Liver (tissue), 9 donors: ENCODE data around the gene COL23A1. TPM values are rescaled to one million over a fixed set of nuclear protein-coding genes. Genes with fewer than 3 reads are reported as not detected.

Experiments used
- DNase-seq: peaks from one replicate; pipeline ENCODE4 v3.0.0-alpha.2; 2017; ENCODE audit warnings: low spot score
- H3K27ac ChIP-seq, 2 donors: one replicate each; pipeline ENCODE4 v1.7.0; 2013; ENCODE audit warnings: inconsistent platforms in 2 of 2, low read length in 2 of 2, control low read depth in 1 of 2, low read depth in 1 of 2, mild to moderate bottlenecking in 1 of 2
- H3K27me3 ChIP-seq, 4 donors: one replicate each; pipeline versions ENCODE4 v1.6.1 to v1.7.0; 2013; ENCODE audit warnings: low read length in 3 of 4, inconsistent platforms in 1 of 4, mild to moderate bottlenecking in 1 of 4, moderate library complexity in 1 of 4; ENCODE audit not compliant: control insufficient read depth in 4 of 4, insufficient read depth in 4 of 4
- H3K36me3 ChIP-seq, 4 donors: one replicate each; pipeline versions ENCODE4 v1.6.1 to v1.7.0; 2013; ENCODE audit warnings: low read length in 3 of 4, mild to moderate bottlenecking in 3 of 4, low read depth in 1 of 4, moderate library complexity in 1 of 4; ENCODE audit not compliant: control insufficient read depth in 4 of 4, insufficient read depth in 3 of 4
- H3K4me1 ChIP-seq, 4 donors: one replicate each; pipeline versions ENCODE4 v1.6.1 to v1.7.0; 2013; ENCODE audit warnings: low read length in 3 of 4, mild to moderate bottlenecking in 3 of 4, moderate library complexity in 1 of 4; ENCODE audit not compliant: control insufficient read depth in 4 of 4, insufficient read depth in 4 of 4
- H3K4me3 ChIP-seq, 3 donors: one replicate each; pipeline versions ENCODE4 v1.6.1 to v1.7.0; 2013; ENCODE audit warnings: low read length in 3 of 3, control low read depth in 1 of 3, low read depth in 1 of 3, mild to moderate bottlenecking in 1 of 3
- H3K9ac ChIP-seq, 2 donors: one replicate each; pipeline ENCODE4 v1.7.0; 2013; ENCODE audit warnings: low read length in 2 of 2, mild to moderate bottlenecking in 2 of 2, moderate library complexity in 2 of 2, control low read depth in 1 of 2, low read depth in 1 of 2
- H3K9me3 ChIP-seq, 4 donors: one replicate each; pipeline versions ENCODE4 v1.6.1 to v1.7.0; 2013; ENCODE audit warnings: low read length in 3 of 4; ENCODE audit not compliant: control insufficient read depth in 4 of 4
- EGR1 ChIP-seq, 2 donors: IDR thresholded peaks; 2 replicates each; pipeline ENCODE4 v1.6.1; 2016 to 2018; ENCODE audit warnings: antibody characterized with exemption in 2 of 2, low read depth in 2 of 2
- FOXA1 ChIP-seq: IDR thresholded peaks from 2 replicates; pipeline ENCODE4 v1.6.1; 2016; ENCODE audit warnings: antibody characterized with exemption
- GABPA ChIP-seq, 2 donors: IDR thresholded peaks in 1 of 2; conservative IDR thresholded peaks in 1 of 2; 2 replicates each; pipeline ENCODE4 v1.6.1; 2016; ENCODE audit warnings: antibody characterized with exemption in 2 of 2, mild to moderate bottlenecking in 1 of 2, moderate library complexity in 1 of 2
- HNF4A ChIP-seq, 2 donors: conservative IDR thresholded peaks; 2 replicates each; pipeline ENCODE4 v1.6.1; 2016; ENCODE audit warnings: antibody characterized with exemption in 2 of 2, mild to moderate bottlenecking in 2 of 2
- HNF4G ChIP-seq: IDR thresholded peaks from 2 replicates; pipeline ENCODE4 v1.6.1; 2016; ENCODE audit warnings: antibody characterized with exemption
- JUND ChIP-seq, 2 donors: IDR thresholded peaks; 2 replicates each; pipeline ENCODE4 v1.6.1; 2016; ENCODE audit warnings: antibody characterized with exemption in 2 of 2
- NR2F2 ChIP-seq: IDR thresholded peaks from 2 replicates; pipeline ENCODE4 v1.6.1; 2016; ENCODE audit warnings: antibody characterized with exemption
- RAD21 ChIP-seq, 2 donors: IDR thresholded peaks; 2 replicates each; pipeline ENCODE4 v1.6.1; 2016; ENCODE audit warnings: antibody characterized with exemption in 2 of 2, mild to moderate bottlenecking in 2 of 2
- RXRA ChIP-seq, 2 donors: IDR thresholded peaks; 2 replicates each; pipeline ENCODE4 v1.6.1; 2017 to 2018; ENCODE audit warnings: antibody characterized with exemption in 2 of 2, mild to moderate bottlenecking in 1 of 2
- SP1 ChIP-seq: IDR thresholded peaks from 2 replicates; pipeline ENCODE4 v1.6.1; 2018; ENCODE audit warnings: antibody characterized with exemption, mild to moderate bottlenecking
- TAF1 ChIP-seq: conservative IDR thresholded peaks from 2 replicates; pipeline ENCODE4 v1.6.1; 2016; ENCODE audit warnings: antibody characterized with exemption, mild to moderate bottlenecking
- YY1 ChIP-seq: IDR thresholded peaks from 2 replicates; pipeline ENCODE4 v1.6.1; 2016; ENCODE audit warnings: antibody characterized with exemption, mild to moderate bottlenecking
- WGBS: extraction: QIAGEN DNeasy Blood & Tissue Kit; methylation state at CpG from one replicate; pipeline ENCODE4 v1.1.7; 2013; 5-methylcytosine and 5-hydroxymethylcytosine counted together
- polyA plus RNA-seq, 2 donors: library from polyadenylated mRNA; stranded (reverse) in 1 of 2; unstranded in 1 of 2; fragments of 200-250 nt in 1 of 2; fragments of >200 nt in 1 of 2; fragmentation: Nextera tagmentation in 1 of 2; extraction: Ambion mirVana in 1 of 2; gene quantifications; one replicate each; pipeline versions ENCODE4 v1.2.1 to v1.2.3, GENCODE V29; 2013 to 2015
- total RNA-seq, 2 donors: library from RNA; depleted of rRNA; stranded (reverse); fragments of >200 nt; gene quantifications; one replicate each; pipeline ENCODE4 v1.2.3, GENCODE V29; 2014
- TF ChIP-seq, protein P1 (sequence below): fragments of 150-350 bp; IDR thresholded peaks from 2 replicates; pipeline ENCODE4 v1.5.1; 2017; ENCODE audit warnings: improper control_type of control experiment, low read depth, low read length; ENCODE audit not compliant: missing input control
- TF ChIP-seq, protein P2 (sequence below): IDR thresholded peaks from 2 replicates; pipeline ENCODE4 v1.6.1; 2016; ENCODE audit warnings: antibody characterized with exemption
- TF ChIP-seq, protein P3 (sequence below): IDR thresholded peaks from 2 replicates; pipeline ENCODE4 v1.6.1; 2016; ENCODE audit warnings: antibody characterized with exemption, mild to moderate bottlenecking
- TF ChIP-seq, protein P4 (sequence below): IDR thresholded peaks from 2 replicates; pipeline ENCODE4 v1.6.1; 2016; ENCODE audit warnings: antibody characterized with exemption
- TF ChIP-seq, protein P5 (sequence below): IDR thresholded peaks from 2 replicates; pipeline ENCODE4 v1.6.1; 2016; ENCODE audit warnings: antibody characterized with exemption
- donor health status: healthy.
- donor health status: healthy.
- donor health status: healthy.
- donor health status: healthy.
- donor health status: healthy.

Gene COL23A1
- total and polyA plus RNA-seq, 4 donors: 0.08 to 1.4 (median 0.27) TPM

DNA sequence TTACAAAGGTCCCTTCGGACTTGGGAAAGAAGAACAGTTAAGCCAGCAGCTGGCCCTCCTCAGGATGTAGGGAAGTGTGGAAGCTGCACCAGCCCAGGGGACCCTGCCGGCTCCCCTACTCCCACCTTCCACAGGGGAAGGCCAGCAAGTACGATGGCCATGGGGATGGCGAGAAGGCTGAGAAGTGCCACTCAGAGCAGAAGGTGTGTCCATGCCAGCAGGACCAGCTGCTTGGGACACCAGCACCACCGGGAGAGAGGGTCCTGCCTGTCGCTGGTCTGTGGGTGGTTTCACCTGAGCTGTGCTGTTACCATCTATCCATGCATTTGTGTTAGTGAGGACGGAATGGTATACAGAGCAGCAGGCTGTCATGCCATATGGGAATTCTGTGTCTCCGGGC is 209.0 kb downstream of the COL23A1 start:
- Histone ChIP-seq H3K4me3 (no peak overlapping the region), H3K27ac (no peak overlapping the region), H3K36me3 (no peaks in the 10 kb centered on the region), H3K9ac (no peak overlapping the region), H3K4me1 (no peaks in the 10 kb centered on the region), H3K9me3 (no peaks in the 10 kb centered on the region), H3K27me3 (no peaks in the 10 kb centered on the region)
- no peak for DNase-seq
- 97% methylated on average over 8 of the region's 8 CpGs for WGBS
- TF ChIP-seq EGR1 (IDR thresholded peaks at IDR 0.05; ENCODE audit: low read depth in 2 of 2): no peak
- TF ChIP-seq RXRA (IDR thresholded peaks at IDR 0.05): no peak
- no peak for TF ChIP-seq TAF1
- no peak for TF ChIP-seq SP1
- no peak for TF ChIP-seq RAD21 (IDR thresholded peaks at IDR 0.05)
- TF ChIP-seq, protein P1, sequence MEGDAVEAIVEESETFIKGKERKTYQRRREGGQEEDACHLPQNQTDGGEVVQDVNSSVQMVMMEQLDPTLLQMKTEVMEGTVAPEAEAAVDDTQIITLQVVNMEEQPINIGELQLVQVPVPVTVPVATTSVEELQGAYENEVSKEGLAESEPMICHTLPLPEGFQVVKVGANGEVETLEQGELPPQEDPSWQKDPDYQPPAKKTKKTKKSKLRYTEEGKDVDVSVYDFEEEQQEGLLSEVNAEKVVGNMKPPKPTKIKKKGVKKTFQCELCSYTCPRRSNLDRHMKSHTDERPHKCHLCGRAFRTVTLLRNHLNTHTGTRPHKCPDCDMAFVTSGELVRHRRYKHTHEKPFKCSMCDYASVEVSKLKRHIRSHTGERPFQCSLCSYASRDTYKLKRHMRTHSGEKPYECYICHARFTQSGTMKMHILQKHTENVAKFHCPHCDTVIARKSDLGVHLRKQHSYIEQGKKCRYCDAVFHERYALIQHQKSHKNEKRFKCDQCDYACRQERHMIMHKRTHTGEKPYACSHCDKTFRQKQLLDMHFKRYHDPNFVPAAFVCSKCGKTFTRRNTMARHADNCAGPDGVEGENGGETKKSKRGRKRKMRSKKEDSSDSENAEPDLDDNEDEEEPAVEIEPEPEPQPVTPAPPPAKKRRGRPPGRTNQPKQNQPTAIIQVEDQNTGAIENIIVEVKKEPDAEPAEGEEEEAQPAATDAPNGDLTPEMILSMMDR: no peak
- TF ChIP-seq, protein P2, sequence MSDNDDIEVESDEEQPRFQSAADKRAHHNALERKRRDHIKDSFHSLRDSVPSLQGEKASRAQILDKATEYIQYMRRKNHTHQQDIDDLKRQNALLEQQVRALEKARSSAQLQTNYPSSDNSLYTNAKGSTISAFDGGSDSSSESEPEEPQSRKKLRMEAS: no peak
- TF ChIP-seq, protein P3, sequence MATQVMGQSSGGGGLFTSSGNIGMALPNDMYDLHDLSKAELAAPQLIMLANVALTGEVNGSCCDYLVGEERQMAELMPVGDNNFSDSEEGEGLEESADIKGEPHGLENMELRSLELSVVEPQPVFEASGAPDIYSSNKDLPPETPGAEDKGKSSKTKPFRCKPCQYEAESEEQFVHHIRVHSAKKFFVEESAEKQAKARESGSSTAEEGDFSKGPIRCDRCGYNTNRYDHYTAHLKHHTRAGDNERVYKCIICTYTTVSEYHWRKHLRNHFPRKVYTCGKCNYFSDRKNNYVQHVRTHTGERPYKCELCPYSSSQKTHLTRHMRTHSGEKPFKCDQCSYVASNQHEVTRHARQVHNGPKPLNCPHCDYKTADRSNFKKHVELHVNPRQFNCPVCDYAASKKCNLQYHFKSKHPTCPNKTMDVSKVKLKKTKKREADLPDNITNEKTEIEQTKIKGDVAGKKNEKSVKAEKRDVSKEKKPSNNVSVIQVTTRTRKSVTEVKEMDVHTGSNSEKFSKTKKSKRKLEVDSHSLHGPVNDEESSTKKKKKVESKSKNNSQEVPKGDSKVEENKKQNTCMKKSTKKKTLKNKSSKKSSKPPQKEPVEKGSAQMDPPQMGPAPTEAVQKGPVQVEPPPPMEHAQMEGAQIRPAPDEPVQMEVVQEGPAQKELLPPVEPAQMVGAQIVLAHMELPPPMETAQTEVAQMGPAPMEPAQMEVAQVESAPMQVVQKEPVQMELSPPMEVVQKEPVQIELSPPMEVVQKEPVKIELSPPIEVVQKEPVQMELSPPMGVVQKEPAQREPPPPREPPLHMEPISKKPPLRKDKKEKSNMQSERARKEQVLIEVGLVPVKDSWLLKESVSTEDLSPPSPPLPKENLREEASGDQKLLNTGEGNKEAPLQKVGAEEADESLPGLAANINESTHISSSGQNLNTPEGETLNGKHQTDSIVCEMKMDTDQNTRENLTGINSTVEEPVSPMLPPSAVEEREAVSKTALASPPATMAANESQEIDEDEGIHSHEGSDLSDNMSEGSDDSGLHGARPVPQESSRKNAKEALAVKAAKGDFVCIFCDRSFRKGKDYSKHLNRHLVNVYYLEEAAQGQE: no peak
- TF ChIP-seq, protein P4, sequence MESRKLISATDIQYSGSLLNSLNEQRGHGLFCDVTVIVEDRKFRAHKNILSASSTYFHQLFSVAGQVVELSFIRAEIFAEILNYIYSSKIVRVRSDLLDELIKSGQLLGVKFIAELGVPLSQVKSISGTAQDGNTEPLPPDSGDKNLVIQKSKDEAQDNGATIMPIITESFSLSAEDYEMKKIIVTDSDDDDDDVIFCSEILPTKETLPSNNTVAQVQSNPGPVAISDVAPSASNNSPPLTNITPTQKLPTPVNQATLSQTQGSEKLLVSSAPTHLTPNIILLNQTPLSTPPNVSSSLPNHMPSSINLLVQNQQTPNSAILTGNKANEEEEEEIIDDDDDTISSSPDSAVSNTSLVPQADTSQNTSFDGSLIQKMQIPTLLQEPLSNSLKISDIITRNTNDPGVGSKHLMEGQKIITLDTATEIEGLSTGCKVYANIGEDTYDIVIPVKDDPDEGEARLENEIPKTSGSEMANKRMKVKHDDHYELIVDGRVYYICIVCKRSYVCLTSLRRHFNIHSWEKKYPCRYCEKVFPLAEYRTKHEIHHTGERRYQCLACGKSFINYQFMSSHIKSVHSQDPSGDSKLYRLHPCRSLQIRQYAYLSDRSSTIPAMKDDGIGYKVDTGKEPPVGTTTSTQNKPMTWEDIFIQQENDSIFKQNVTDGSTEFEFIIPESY: no peak
- TF ChIP-seq YY1: no peak
- no peak for TF ChIP-seq FOXA1
- no peak for TF ChIP-seq JUND (IDR thresholded peaks at IDR 0.05)
- no peak for TF ChIP-seq HNF4G
- TF ChIP-seq GABPA (IDR thresholded peaks at IDR 0.05 in 1 of 2, conservative IDR thresholded peaks at IDR 0.05 in 1 of 2): no peak
- TF ChIP-seq NR2F2: no peak
- no peak for TF ChIP-seq HNF4A (conservative IDR thresholded peaks at IDR 0.05)
- TF ChIP-seq, protein P5, sequence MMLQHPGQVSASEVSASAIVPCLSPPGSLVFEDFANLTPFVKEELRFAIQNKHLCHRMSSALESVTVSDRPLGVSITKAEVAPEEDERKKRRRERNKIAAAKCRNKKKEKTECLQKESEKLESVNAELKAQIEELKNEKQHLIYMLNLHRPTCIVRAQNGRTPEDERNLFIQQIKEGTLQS: no peak
